ENCODE data around the gene ERCC1.

Gene ERCC1

GRCh38 chr19:45405435-45406225 lies 18.1 kb downstream of the ERCC1 start:
- peak; percentile 88 for DNase-seq
- peak; percentile 56 for ATAC-seq

GRCh38 chr19:45404557-45405434 lies 18.9 kb downstream of the ERCC1 start, which contains the start of gene PPP1R13L:
Gene PPP1R13L (minus strand): TSS chr19:45405069. CDS start chr19:45398318, 6,751 bp downstream.
- peak; percentile 61 for DNase-seq
- no peak for ATAC-seq

- DNase-seq (peak; percentile 85), ATAC-seq (no peak)
Measured at GRCh38 chr19:45403781-45404556, 19.7 kb downstream of the ERCC1 start.

- no peak for ATAC-seq
- no peak for DNase-seq
Measured at GRCh38 chr19:45403272-45403671, 20.4 kb downstream of the ERCC1 start.

GRCh38 chr19:45402298-45403061 lies 21.2 kb downstream of the ERCC1 start:
- peak; percentile 58 for DNase-seq

GRCh38 chr19:45401815-45402214 lies 21.9 kb downstream of the ERCC1 start:
- DNase-seq (no peak), ATAC-seq (no peak)

More at GRCh38 chr19:45402298-45403061, 21.2 kb downstream of the ERCC1 start:
- ATAC-seq: no peak

GRCh38 chr19:45400192-45400591 lies 23.5 kb downstream of the ERCC1 start:
- no peak for ATAC-seq
- no peak for DNase-seq

- DNase-seq (no peak), ATAC-seq (no peak)
Measured at GRCh38 chr19:45395821-45396617, 27.7 kb downstream of the ERCC1 start.

- ATAC-seq: no peak
- no peak for DNase-seq
Measured at GRCh38 chr19:45391871-45392665, 31.6 kb downstream of the ERCC1 start.

GRCh38 chr19:45391346-45391745 lies 32.4 kb downstream of the ERCC1 start:
- no peak for ATAC-seq

GRCh38 chr19:45385392-45386221 lies 38.1 kb downstream of the ERCC1 start:
- ATAC-seq (peak; percentile 32), DNase-seq (no peak)

More at GRCh38 chr19:45391346-45391745, 32.4 kb downstream of the ERCC1 start:
- DNase-seq: no peak

- ATAC-seq (no peak), DNase-seq (no peak)
Measured at GRCh38 chr19:45382426-45382825, 41.3 kb downstream of the ERCC1 start.

GRCh38 chr19:45380107-45380506 lies 43.6 kb downstream of the ERCC1 start:
- DNase-seq (no peak), ATAC-seq (no peak)

- DNase-seq (no peak), ATAC-seq (no peak)
Measured at GRCh38 chr19:45376045-45376724, 47.5 kb downstream of the ERCC1 start.

- peak; percentile 100 for ATAC-seq
Measured at GRCh38 chr19:45370410-45371204, 53.1 kb downstream of the ERCC1 start, which contains the start of gene ERCC2. Gene ERCC2 (minus strand): TSS chr19:45370573. CDS start chr19:45370540, 33 bp downstream.

GRCh38 chr19:45368737-45369340 lies 54.9 kb downstream of the ERCC1 start:
- DNase-seq (no peak), ATAC-seq (no peak)

More at GRCh38 chr19:45370410-45371204, 53.1 kb downstream of the ERCC1 start, which contains the start of gene ERCC2:
- DNase-seq: peak; percentile 100

- ATAC-seq (no peak), DNase-seq (no peak)
Measured at GRCh38 chr19:45368127-45368526, 55.6 kb downstream of the ERCC1 start.
